ENCODE results near the gene CORO6. TPM values are rescaled to one million over a fixed set of nuclear protein-coding genes. Genes with fewer than 3 reads are reported as not detected.
A peak's percentile ranks its signal among the peaks of the same experiment; 100 is the strongest.

CORO6 gene
- total and polyA plus RNA-seq, 10 of the 15 experiments (the other 5 are each of a cell fraction or from before 2014, with no cell fraction given): 0.26 to 5.0 (median 1.7) TPM; not detected in 1

DNA sequence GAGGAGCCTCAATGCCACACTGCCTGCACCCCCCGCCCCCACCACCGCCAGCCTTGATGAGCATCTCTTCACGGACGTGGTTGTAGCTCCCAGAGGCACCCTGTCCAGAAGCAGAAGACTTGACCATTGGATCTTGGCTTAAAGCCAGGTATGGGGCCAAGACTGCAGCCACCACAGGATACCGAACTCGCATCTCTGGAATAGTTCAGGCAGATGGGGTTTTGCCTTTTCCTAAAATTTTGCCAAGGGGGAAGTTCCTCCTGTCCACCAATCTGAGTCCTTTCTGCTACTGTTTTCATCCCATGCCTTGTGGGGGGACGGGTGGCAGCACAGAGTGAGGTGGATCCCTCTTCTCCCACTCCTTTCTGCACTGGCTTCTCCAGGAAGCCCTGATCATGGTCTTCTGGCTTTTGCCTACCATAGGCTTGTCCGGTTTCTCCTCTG lies 939 bp downstream of the CORO6 start:
- SMC1A ChIA-PET (ENCODE audit: uncharacterized antibody, unreplicated experiment): interaction anchor here (0.6 to 1.2 kb wide), 4 partner anchors 37 to 252 kb away, joined by 3 read pairs; no protein-coding TSS in a partner anchor
- H3K4me3 ChIP-seq: peak overlapping the region; percentile 78; the same call in 1 of the 2 replicates

More for the DNA sequence above, 939 bp downstream of the CORO6 start:
- no peak overlapping the region for H3K27ac ChIP-seq (ENCODE audit: control insufficient read depth, insufficient read depth)
- WGBS (ENCODE audit: insufficient coverage, insufficient replicate concordance, low lambda C conversion rate, missing lambda C conversion rate): 80% methylated on average over 8 of the region's 8 CpGs
- no peak overlapping the region for H3K9ac ChIP-seq (ENCODE audit: control insufficient read depth, insufficient read depth, low read length)
- peaks cover 0 to 1% of the 10 kb centered on the region in 2 experiments; a peak in 1 of 4 replicates for H3K27me3 ChIP-seq (replicated peaks in 1 of 2; ENCODE audit: control insufficient read depth in 2 of 2, insufficient read depth in 2 of 2, low read length in 1 of 2)
- peaks cover 19% of the 10 kb centered on the region for H3K4me1 ChIP-seq (ENCODE audit: control insufficient read depth, insufficient read depth, low read length)
- in situ Hi-C loops (cut with MboI): no loop called here
- peaks cover 0 to 3% of the 10 kb centered on the region in 2 experiments; a peak in 1 of 4 replicates for H3K36me3 ChIP-seq (ENCODE audit: control insufficient read depth in 2 of 2, insufficient read depth in 2 of 2, low read length in 1 of 2)
- DNase-seq (ENCODE audit: low read depth, low spot score) (no peak), FAIRE-seq (no peak), ATAC-seq (no peak)
- H3K79me2 ChIP-seq (ENCODE audit: control insufficient read depth, insufficient read depth, low read length): no peaks in the 10 kb centered on the region
- intact Hi-C loops (cut with micrococcal nuclease; ENCODE audit: unreplicated experiment): loop anchor here (5.0 kb wide), 1 partner anchor 51 kb away; no protein-coding TSS in a partner anchor
- TF ChIP-seq PAX8 (IDR thresholded peaks at IDR 0.05): no peak
- no peak for TF ChIP-seq POLR2A (IDR thresholded peaks at IDR 0.05; ENCODE audit: low read depth, low read length)
- TF ChIP-seq NFYB (IDR thresholded peaks at IDR 0.05; ENCODE audit: insufficient read depth, low read depth, low read length): no peak
- TF ChIP-seq, protein P1, sequence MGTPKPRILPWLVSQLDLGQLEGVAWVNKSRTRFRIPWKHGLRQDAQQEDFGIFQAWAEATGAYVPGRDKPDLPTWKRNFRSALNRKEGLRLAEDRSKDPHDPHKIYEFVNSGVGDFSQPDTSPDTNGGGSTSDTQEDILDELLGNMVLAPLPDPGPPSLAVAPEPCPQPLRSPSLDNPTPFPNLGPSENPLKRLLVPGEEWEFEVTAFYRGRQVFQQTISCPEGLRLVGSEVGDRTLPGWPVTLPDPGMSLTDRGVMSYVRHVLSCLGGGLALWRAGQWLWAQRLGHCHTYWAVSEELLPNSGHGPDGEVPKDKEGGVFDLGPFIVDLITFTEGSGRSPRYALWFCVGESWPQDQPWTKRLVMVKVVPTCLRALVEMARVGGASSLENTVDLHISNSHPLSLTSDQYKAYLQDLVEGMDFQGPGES (IDR thresholded peaks at IDR 0.05): no peak
- no peak for TF ChIP-seq IRF4 (IDR thresholded peaks at IDR 0.05; ENCODE audit: low read depth, low read length)
- ChIA-PET POLR2A (no interaction called here), RAD21 (ENCODE audit: unreplicated experiment) (interaction anchor here (0.9 to 2.3 kb wide), 3 partner anchors 157 to 472 kb away, joined by 3 to 8 read pairs (median 5); no protein-coding TSS in a partner anchor), CTCF (interaction anchor here (0.7 to 5.9 kb wide), 6 partner anchors 41 to 310 kb away, joined by 3 to 114 read pairs (median 4); no protein-coding TSS in a partner anchor)
- peak overlapping the region; percentile 88 for H3K4me2 ChIP-seq (ENCODE audit: control insufficient read depth, insufficient read depth)
- no peak overlapping the region for H2AFZ ChIP-seq (ENCODE audit: control insufficient read depth, low read depth, low read length)
- H3K9me3 ChIP-seq (replicated peaks; ENCODE audit: control insufficient read depth, insufficient read depth, low read length): no peaks in the 10 kb centered on the region
- BruUV-seq (replicated peaks): no TSS peak
- H4K20me1 ChIP-seq (ENCODE audit: control insufficient read depth, insufficient read depth): peaks cover 3% of the 10 kb centered on the region; the same call in 1 of the 2 replicates
